ENCODE data around the gene SMPD4. TPM values are rescaled to one million over a fixed set of nuclear protein-coding genes. Genes with fewer than 3 reads are reported as not detected.
"Not testable (repeated sequence)": the region's sequence is repeated elsewhere in the genome, so short reads cannot be mapped to it uniquely, and the experiment has no call there.

Gene SMPD4
- total RNA-seq, 2 donors from 2014 or later, result 81.6 to 93.9 TPM

DNA sequence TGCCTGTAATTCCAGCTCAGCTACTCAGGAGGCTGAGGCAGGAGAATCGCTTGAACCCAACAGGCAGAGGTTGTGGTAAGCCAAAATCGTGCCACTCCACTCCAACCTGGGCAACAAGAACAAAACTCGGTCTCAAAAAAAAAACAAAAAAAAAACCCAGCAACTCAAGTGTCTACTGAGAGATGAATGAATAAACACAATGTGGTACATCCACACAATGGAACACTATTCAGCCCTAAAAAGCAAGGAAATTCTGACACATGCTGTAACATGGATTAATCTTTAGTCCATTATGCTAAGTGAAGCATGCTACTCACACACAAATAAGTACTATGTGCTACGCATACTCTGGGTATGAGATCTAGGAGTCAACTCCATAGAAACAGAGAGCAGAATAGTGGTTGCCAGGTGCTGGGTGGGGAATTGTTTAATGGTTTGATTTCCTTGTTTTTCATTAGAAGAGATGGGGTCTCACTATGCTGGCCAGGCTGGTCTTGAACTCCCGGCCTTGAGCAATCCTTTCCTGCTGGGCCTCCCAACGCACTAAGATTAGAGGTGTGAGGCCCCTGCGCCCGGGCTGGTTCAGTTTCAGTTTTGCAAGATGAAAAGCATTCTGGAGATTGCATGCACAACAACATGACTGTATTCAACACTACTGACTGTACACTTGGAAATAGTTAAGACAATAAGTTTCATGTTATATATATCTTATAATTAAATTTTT is 15.9 kb downstream of the SMPD4 start:
- no peaks in the 10 kb centered on the region for H3K9me3 Mint-ChIP-seq
- no peak overlapping the region for H3K4me3 ChIP-seq (ENCODE audit: low read length)
- H3K27me3 Mint-ChIP-seq (ENCODE audit: insufficient read depth), result no peaks in the 10 kb centered on the region
- 91 to 95% methylated on average over 2 to 8 of the region's 8 CpGs for WGBS, 2 experiments (ENCODE audit: insufficient coverage in 1 of 2, insufficient read length in 1 of 2)
- no peak overlapping the region for H3K4me3 Mint-ChIP-seq
- H3K27ac Mint-ChIP-seq, result no peak overlapping the region
- peaks cover 41% of the 10 kb centered on the region for H3K36me3 ChIP-seq (ENCODE audit: control insufficient read depth, insufficient read depth, low read length)
- peaks cover 62% of the 10 kb centered on the region for H3K36me3 Mint-ChIP-seq (ENCODE audit: low read depth)
- H3K27me3 ChIP-seq (ENCODE audit: control insufficient read depth, insufficient read depth, low read length, poor library complexity, severe bottlenecking), result no peaks in the 10 kb centered on the region
- H3K9ac ChIP-seq (ENCODE audit: extremely low read depth, low read length, poor library complexity, severe bottlenecking), result no peak overlapping the region
- H3K9me3 ChIP-seq (ENCODE audit: control insufficient read depth, low read length), result no peaks in the 10 kb centered on the region
- no peak for DNase-seq
- TF ChIP-seq, protein P1, sequence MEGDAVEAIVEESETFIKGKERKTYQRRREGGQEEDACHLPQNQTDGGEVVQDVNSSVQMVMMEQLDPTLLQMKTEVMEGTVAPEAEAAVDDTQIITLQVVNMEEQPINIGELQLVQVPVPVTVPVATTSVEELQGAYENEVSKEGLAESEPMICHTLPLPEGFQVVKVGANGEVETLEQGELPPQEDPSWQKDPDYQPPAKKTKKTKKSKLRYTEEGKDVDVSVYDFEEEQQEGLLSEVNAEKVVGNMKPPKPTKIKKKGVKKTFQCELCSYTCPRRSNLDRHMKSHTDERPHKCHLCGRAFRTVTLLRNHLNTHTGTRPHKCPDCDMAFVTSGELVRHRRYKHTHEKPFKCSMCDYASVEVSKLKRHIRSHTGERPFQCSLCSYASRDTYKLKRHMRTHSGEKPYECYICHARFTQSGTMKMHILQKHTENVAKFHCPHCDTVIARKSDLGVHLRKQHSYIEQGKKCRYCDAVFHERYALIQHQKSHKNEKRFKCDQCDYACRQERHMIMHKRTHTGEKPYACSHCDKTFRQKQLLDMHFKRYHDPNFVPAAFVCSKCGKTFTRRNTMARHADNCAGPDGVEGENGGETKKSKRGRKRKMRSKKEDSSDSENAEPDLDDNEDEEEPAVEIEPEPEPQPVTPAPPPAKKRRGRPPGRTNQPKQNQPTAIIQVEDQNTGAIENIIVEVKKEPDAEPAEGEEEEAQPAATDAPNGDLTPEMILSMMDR (conservative IDR thresholded peaks at IDR 0.05), result no peak
- H3K27ac ChIP-seq (ENCODE audit: low read depth, low read length), result no peak overlapping the region
- H3K4me1 Mint-ChIP-seq, result peaks cover 2% of the 10 kb centered on the region
- H3K4me1 ChIP-seq (ENCODE audit: control insufficient read depth, insufficient read depth, low read length), result no peaks in the 10 kb centered on the region

DNA sequence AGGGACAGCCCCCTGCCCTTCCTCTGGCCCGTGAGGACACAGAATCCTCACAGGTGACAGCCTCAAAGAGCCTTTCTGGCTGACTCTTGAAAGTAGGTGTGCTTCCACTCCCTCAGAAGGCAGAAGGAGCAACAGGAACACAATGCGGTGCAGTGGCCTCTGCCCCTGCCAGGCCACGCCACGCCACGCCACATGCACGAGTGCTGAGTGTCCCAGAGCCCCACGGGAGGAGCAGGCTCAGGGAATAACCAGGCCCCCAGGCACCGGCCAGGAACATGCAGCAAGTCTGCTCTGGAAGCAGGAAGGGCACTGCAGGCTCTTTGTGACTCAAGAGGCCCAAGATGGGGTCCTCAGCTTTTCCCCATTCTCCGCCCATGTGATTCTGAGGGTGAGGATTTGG is 18.4 kb downstream of the SMPD4 start:
- Mint-ChIP-seq H3K4me3 (no peak overlapping the region), H3K36me3 (ENCODE audit: low read depth) (peaks cover 54% of the 10 kb centered on the region), H3K9me3 (no peaks in the 10 kb centered on the region), H3K27me3 (ENCODE audit: insufficient read depth) (no peaks in the 10 kb centered on the region), H3K27ac (no peak overlapping the region), H3K4me1 (peaks cover 2% of the 10 kb centered on the region)
- Histone ChIP-seq H3K36me3 (ENCODE audit: control insufficient read depth, insufficient read depth, low read length) (peaks cover 27% of the 10 kb centered on the region), H3K27me3 (ENCODE audit: control insufficient read depth, insufficient read depth, low read length, poor library complexity, severe bottlenecking) (no peaks in the 10 kb centered on the region), H3K4me1 (ENCODE audit: control insufficient read depth, insufficient read depth, low read length) (no peaks in the 10 kb centered on the region), H3K4me3 (ENCODE audit: low read length) (no peak overlapping the region), H3K9ac (ENCODE audit: extremely low read depth, low read length, poor library complexity, severe bottlenecking) (no peak overlapping the region), H3K9me3 (ENCODE audit: control insufficient read depth, low read length) (no peaks in the 10 kb centered on the region), H3K27ac (ENCODE audit: low read depth, low read length) (no peak overlapping the region)
- TF ChIP-seq, protein P1 (conservative IDR thresholded peaks at IDR 0.05), result no peak
- DNase-seq, result no peak
- 94 to 99% methylated on average over 7 to 9 of the region's 9 CpGs for WGBS, 2 experiments (ENCODE audit: insufficient coverage in 1 of 2, insufficient read length in 1 of 2)

DNA sequence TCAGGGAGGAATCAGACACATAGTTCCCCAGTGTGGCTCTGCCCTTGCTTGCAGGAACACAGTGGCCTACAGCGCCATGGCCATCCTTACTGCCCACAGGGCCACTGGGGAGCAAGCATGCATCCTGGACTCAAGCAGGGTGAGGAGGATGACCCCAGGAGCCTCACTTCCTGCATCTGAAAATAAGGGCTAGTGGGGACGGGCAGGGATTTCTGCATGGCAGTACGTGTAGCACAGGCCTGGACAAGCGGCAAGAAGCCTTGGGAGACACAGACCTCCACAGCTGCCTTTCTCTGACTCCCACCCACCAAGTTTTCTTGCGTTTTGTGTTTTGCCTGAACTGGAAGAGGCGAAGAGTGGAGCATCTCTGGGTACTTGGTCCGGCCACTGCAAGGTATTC is 18.9 kb downstream of the SMPD4 start:
- H3K27ac ChIP-seq (ENCODE audit: low read depth, low read length); DNase-seq; H3K9ac ChIP-seq (ENCODE audit: extremely low read depth, low read length, poor library complexity, severe bottlenecking); H3K27ac Mint-ChIP-seq; H3K4me3 Mint-ChIP-seq; H3K4me1 ChIP-seq (ENCODE audit: control insufficient read depth, insufficient read depth, low read length); H3K9me3 Mint-ChIP-seq; H3K9me3 ChIP-seq (ENCODE audit: control insufficient read depth, low read length); H3K27me3 Mint-ChIP-seq (ENCODE audit: insufficient read depth); H3K4me3 ChIP-seq (ENCODE audit: low read length); H3K27me3 ChIP-seq (ENCODE audit: control insufficient read depth, insufficient read depth, low read length, poor library complexity, severe bottlenecking); H3K4me1 Mint-ChIP-seq: not testable (repeated sequence)
- peaks cover 22% of the 10 kb centered on the region for H3K36me3 ChIP-seq (ENCODE audit: control insufficient read depth, insufficient read depth, low read length)
- H3K36me3 Mint-ChIP-seq (ENCODE audit: low read depth), result peaks cover 49% of the 10 kb centered on the region
- 89 to 94% methylated on average over 3 to 7 of the region's 7 CpGs for WGBS, 2 experiments (ENCODE audit: insufficient coverage in 1 of 2, insufficient read length in 1 of 2)
